C4-2B (cell line): ENCODE measurements around the gene SLC9A5.

Experiments used
- CTCF ChIP-seq: fragments of 450-650 bp; conservative IDR thresholded peaks from 2 replicates; pipeline ENCODE4 v1.5.1; 2017; ENCODE audit warnings: mild to moderate bottlenecking
- ZFX ChIP-seq: fragments of 450-650 bp; IDR thresholded peaks from 2 replicates; pipeline ENCODE4 v1.6.1; 2017

DNA sequence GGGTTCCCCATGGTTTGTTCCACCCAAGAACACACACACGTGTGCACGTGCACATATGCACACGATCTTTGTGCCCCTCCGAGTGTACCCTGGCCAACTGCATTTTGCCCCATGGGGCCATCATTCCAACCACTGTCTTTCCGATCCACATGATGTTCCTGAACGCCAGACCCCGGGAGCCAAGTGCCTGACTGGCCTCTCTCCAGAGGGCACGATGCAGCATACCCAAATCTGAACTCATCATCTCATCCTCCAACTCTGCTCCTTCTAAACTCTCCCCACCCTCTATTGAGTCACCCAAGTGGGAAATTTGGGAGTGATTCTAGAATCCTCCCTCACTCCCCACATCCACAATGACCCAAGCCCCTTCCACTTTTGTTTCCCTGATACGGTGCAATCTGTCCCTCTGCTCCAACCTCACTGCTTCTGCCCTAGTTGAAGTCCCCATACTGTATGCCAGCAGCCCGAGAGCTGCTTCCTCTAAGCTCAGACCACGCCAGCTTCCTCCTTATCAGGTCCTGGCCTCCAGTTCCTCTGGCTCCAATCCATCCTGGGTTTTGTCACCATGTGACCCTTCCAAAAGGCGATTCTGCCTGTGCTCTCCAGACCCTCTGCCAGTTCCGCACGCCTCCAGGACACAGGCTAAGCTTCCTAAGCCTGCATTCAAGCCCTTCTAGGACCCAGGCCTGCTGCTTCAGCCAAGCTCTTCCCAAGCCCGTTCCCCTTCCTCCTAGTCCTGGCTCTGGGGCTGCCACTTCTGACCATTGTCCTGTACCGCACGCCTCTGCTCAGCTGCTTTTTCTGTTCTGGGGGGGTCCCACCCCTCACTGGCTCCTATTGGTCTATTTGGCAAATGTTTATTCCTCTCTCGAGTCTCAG lies 31.9 kb upstream of the SLC9A5 start:
- TF ChIP-seq CTCF (no peak), ZFX (no peak)
